WTC11 (cell line): ENCODE results near the gene PIGK. TPM values are rescaled to one million over a fixed set of nuclear protein-coding genes. Genes with fewer than 3 reads are reported as not detected.

ENCODE experiments used
- ATAC-seq: fragments of 200-7000 bp; cut with Tn5 transposase; 2 replicates; pipeline ENCODE4 v1.10.0; 2021; ENCODE audit warnings: mild to moderate bottlenecking, moderate library complexity
- CTCF ChIA-PET: fragments of 300-600 bp; sonication (Branson Sonifier 250); formaldehyde crosslinking; loops from one replicate; lab custom pipeline; 2021; ENCODE audit warnings: antibody characterized with exemption; lab: Charles Lee
- POLR2A ChIA-PET: fragments of 350-600 bp; sonication (Branson Sonifier 250); formaldehyde crosslinking; loops from one replicate; lab custom pipeline; 2021; ENCODE audit warnings: antibody characterized with exemption; lab: Charles Lee
- DNase-seq: peaks from one replicate; pipeline ENCODE4 v3.0.0; 2021; ENCODE audit warnings: low spot score
- H3K27ac Mint-ChIP-seq: 2 replicates; pipeline ENCODE4 v1.8.0; 2021; ENCODE audit warnings: mixed read lengths
- H3K27me3 Mint-ChIP-seq: 2 replicates; pipeline ENCODE4 v1.8.0; 2021; ENCODE audit warnings: low read depth, mild to moderate bottlenecking, moderate library complexity, mixed read lengths
- H3K36me3 Mint-ChIP-seq: 2 replicates; pipeline ENCODE4 v1.8.0; 2021; ENCODE audit warnings: mixed read lengths
- H3K4me1 Mint-ChIP-seq: 2 replicates; pipeline ENCODE4 v1.8.0; 2022; ENCODE audit warnings: mixed read lengths
- H3K4me3 Mint-ChIP-seq: 2 replicates; pipeline ENCODE4 v1.8.0; 2021; ENCODE audit warnings: mild to moderate bottlenecking, moderate library complexity, mixed read lengths
- H3K9me3 Mint-ChIP-seq: 2 replicates; pipeline ENCODE4 v1.8.0; 2021; ENCODE audit warnings: mixed read lengths
- ATF6 ChIP-seq: sonication (generic); formaldehyde crosslinking; IDR thresholded peaks from 2 replicates; pipeline ENCODE4 v1.8.1; 2023; ENCODE audit warnings: mild to moderate bottlenecking, missing genetic modification reagents
- FOXP1 ChIP-seq: sonication (generic); formaldehyde crosslinking; IDR thresholded peaks from 2 replicates; pipeline ENCODE4 v1.8.0; 2022; ENCODE audit warnings: missing genetic modification reagents, mild to moderate bottlenecking, moderate library complexity, borderline replicate concordance
- GTF2I ChIP-seq: fragments of 250-450 bp; sonication (Bioruptor Pico); conservative IDR thresholded peaks from 2 replicates; pipeline ENCODE4 v1.4.0; 2021; ENCODE audit warnings: mild to moderate bottlenecking
- JUN ChIP-seq: sonication (generic); formaldehyde crosslinking; IDR thresholded peaks from 2 replicates; pipeline ENCODE4 v1.8.0; 2023; ENCODE audit warnings: mild to moderate bottlenecking, missing genetic modification reagents
- MAX ChIP-seq: sonication (generic); formaldehyde crosslinking; IDR thresholded peaks from 2 replicates; pipeline ENCODE4 v1.8.0; 2022; ENCODE audit warnings: mild to moderate bottlenecking, missing genetic modification reagents
- NR2C2 ChIP-seq: sonication (generic); formaldehyde crosslinking; IDR thresholded peaks from 2 replicates; pipeline ENCODE4 v1.8.0; 2022; ENCODE audit warnings: mild to moderate bottlenecking, missing genetic modification reagents
- PRDM15 ChIP-seq: sonication (generic); formaldehyde crosslinking; IDR thresholded peaks from 2 replicates; pipeline ENCODE4 v1.8.0; 2022; ENCODE audit warnings: missing genetic modification reagents
- RELA ChIP-seq: sonication (generic); formaldehyde crosslinking; IDR thresholded peaks from 2 replicates; pipeline ENCODE4 v1.8.1; 2022; ENCODE audit warnings: missing genetic modification reagents, mild to moderate bottlenecking, borderline replicate concordance
- RORB ChIP-seq: fragments of 250-450 bp; sonication (Bioruptor Pico); IDR thresholded peaks from 2 replicates; pipeline ENCODE4 v1.9.0; 2021; ENCODE audit warnings: mild to moderate bottlenecking
- SMAD3 ChIP-seq: sonication (generic); formaldehyde crosslinking; IDR thresholded peaks from 2 replicates; pipeline ENCODE4 v1.8.0; 2022; ENCODE audit warnings: missing genetic modification reagents, mild to moderate bottlenecking, borderline replicate concordance
- SMAD4 ChIP-seq: sonication (generic); formaldehyde crosslinking; IDR thresholded peaks from 2 replicates; pipeline ENCODE4 v1.8.0; 2022; ENCODE audit warnings: mild to moderate bottlenecking, missing genetic modification reagents
- SOX15 ChIP-seq: fragments of 250-450 bp; sonication (Bioruptor Pico); IDR thresholded peaks from 2 replicates; pipeline ENCODE4 v1.9.0; 2021; ENCODE audit warnings: mild to moderate bottlenecking
- TEAD1 ChIP-seq: sonication (generic); formaldehyde crosslinking; IDR thresholded peaks from 2 replicates; pipeline ENCODE4 v1.8.0; 2022; ENCODE audit warnings: mild to moderate bottlenecking, missing genetic modification reagents
- ZNF416 ChIP-seq: fragments of 250-450 bp; sonication (Bioruptor Pico); IDR thresholded peaks from 2 replicates; pipeline ENCODE4 v1.9.0; 2021; ENCODE audit warnings: mild to moderate bottlenecking, inconsistent platforms
- total RNA-seq: library from RNA; stranded (reverse); gene quantifications from 3 replicates; pipeline ENCODE4 v1.2.3, GENCODE V29; 2021
- TF ChIP-seq, protein P1 (sequence below): fragments of 250-450 bp; sonication (Bioruptor Pico); IDR thresholded peaks from 2 replicates; pipeline ENCODE4 v1.8.0; 2021; ENCODE audit warnings: mild to moderate bottlenecking
- TF ChIP-seq, protein P2 (sequence below): sonication (generic); formaldehyde crosslinking; conservative IDR thresholded peaks from 2 replicates; pipeline ENCODE4 v1.8.1; 2023; ENCODE audit warnings: mild to moderate bottlenecking, low read depth, missing genetic modification reagents, moderate library complexity
- TF ChIP-seq, protein P3 (sequence below): sonication (generic); formaldehyde crosslinking; IDR thresholded peaks from 2 replicates; pipeline ENCODE4 v1.8.0; 2023; ENCODE audit warnings: missing genetic modification reagents, mild to moderate bottlenecking, borderline replicate concordance
- TF ChIP-seq, protein P4 (sequence below): sonication (generic); formaldehyde crosslinking; IDR thresholded peaks from 2 replicates; pipeline ENCODE4 v1.8.0; 2023; ENCODE audit warnings: mild to moderate bottlenecking, missing genetic modification reagents

Gene PIGK
- total RNA-seq, 1 experiment from 2014 or later = 20.5 TPM

DNA sequence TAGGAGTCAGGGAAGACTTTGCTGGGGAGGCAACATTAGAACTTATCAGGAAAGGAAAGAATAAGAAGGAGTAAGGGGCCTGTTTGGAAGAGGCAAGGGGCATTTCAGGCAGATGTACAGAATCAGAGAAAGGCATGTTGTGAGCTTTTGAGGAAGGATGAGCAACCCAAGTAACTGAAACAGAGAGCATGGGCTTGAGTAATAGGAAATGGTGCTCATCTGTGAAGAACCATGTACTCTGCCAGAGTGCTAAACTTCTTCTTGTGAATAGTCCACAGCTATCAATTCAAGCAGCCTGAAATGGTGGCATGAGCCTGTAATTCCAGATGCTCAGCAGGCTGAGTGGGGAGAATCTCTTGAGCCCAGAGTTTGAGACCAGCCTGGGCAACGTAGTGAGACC is 19.2 kb upstream of the PIGK start:
- peaks cover 14% of the 10 kb centered on the region for H3K9me3 Mint-ChIP-seq
- CTCF ChIA-PET = no interaction called here
- TF ChIP-seq GTF2I (CRISPR knock-in tag) (no peak), FOXP1 (no peak), JUN (CRISPR knock-in tag) (no peak), RORB (CRISPR knock-in tag) (no peak), SMAD4 (CRISPR knock-in tag) (no peak), ZNF416 (CRISPR knock-in tag) (no peak), ATF6 (CRISPR knock-in tag) (no peak)
- TF ChIP-seq, protein P1, sequence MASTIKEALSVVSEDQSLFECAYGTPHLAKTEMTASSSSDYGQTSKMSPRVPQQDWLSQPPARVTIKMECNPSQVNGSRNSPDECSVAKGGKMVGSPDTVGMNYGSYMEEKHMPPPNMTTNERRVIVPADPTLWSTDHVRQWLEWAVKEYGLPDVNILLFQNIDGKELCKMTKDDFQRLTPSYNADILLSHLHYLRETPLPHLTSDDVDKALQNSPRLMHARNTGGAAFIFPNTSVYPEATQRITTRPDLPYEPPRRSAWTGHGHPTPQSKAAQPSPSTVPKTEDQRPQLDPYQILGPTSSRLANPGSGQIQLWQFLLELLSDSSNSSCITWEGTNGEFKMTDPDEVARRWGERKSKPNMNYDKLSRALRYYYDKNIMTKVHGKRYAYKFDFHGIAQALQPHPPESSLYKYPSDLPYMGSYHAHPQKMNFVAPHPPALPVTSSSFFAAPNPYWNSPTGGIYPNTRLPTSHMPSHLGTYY (CRISPR knock-in tag) = no peak
- TF ChIP-seq, protein P2, sequence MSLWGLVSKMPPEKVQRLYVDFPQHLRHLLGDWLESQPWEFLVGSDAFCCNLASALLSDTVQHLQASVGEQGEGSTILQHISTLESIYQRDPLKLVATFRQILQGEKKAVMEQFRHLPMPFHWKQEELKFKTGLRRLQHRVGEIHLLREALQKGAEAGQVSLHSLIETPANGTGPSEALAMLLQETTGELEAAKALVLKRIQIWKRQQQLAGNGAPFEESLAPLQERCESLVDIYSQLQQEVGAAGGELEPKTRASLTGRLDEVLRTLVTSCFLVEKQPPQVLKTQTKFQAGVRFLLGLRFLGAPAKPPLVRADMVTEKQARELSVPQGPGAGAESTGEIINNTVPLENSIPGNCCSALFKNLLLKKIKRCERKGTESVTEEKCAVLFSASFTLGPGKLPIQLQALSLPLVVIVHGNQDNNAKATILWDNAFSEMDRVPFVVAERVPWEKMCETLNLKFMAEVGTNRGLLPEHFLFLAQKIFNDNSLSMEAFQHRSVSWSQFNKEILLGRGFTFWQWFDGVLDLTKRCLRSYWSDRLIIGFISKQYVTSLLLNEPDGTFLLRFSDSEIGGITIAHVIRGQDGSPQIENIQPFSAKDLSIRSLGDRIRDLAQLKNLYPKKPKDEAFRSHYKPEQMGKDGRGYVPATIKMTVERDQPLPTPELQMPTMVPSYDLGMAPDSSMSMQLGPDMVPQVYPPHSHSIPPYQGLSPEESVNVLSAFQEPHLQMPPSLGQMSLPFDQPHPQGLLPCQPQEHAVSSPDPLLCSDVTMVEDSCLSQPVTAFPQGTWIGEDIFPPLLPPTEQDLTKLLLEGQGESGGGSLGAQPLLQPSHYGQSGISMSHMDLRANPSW (CRISPR knock-in tag) = no peak
- TF ChIP-seq, all 79 proteins: peak for 0
- H3K4me1 Mint-ChIP-seq = 0 out of 2 replicates have a peak, but pooled peaks cover 2% of the 10 kb centered on the region
- no peak for ATAC-seq
- POLR2A ChIA-PET = interaction anchor here (0.8 kb wide), 1 partner anchor 19 kb away, joined by 3 read pairs; the partner anchor contains the start of gene PIGK
- no peak overlapping the region for H3K4me3 Mint-ChIP-seq
- peaks cover 7% of the 10 kb centered on the region for H3K36me3 Mint-ChIP-seq
- H3K27me3 Mint-ChIP-seq = no peaks in the 10 kb centered on the region; the same call in 1 of the 2 replicates
- DNase-seq = no peak
- no peak overlapping the region for H3K27ac Mint-ChIP-seq

DNA sequence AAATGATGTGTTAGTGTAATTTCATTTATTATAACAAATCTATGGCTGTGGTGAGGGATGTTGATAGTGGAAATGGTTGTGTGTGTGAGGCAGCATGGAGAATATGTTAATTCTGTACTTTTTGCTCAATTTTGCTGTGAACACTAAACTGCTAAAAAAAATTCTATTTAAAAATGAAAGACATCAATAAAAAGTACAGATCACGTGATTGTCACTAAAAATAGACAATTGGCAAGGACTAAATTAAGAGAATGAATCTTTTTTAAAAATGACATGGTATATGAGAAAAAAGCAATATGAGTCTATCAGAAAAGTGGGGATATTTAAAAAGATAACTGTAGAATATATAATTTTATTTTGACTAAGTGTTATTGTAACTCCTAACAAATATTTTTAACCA is 15.7 kb upstream of the PIGK start:
- Mint-ChIP-seq H3K4me1 (0 out of 2 replicates have a peak, but pooled peaks cover 2% of the 10 kb centered on the region), H3K27ac (no peak overlapping the region), H3K27me3 (no peaks in the 10 kb centered on the region), H3K4me3 (no peak overlapping the region), H3K9me3 (peaks cover 18% of the 10 kb centered on the region), H3K36me3 (peaks cover 7% of the 10 kb centered on the region)
- DNase-seq = no peak
- ATAC-seq = no peak
- ChIA-PET CTCF (no interaction called here), POLR2A (no interaction called here)
- no peak for TF ChIP-seq RELA
- TF ChIP-seq MAX (CRISPR knock-in tag) = no peak
- no peak for TF ChIP-seq PRDM15 (CRISPR knock-in tag)
- no peak for TF ChIP-seq SMAD3 (CRISPR knock-in tag)
- no peak for TF ChIP-seq TEAD1
- TF ChIP-seq, protein P3, sequence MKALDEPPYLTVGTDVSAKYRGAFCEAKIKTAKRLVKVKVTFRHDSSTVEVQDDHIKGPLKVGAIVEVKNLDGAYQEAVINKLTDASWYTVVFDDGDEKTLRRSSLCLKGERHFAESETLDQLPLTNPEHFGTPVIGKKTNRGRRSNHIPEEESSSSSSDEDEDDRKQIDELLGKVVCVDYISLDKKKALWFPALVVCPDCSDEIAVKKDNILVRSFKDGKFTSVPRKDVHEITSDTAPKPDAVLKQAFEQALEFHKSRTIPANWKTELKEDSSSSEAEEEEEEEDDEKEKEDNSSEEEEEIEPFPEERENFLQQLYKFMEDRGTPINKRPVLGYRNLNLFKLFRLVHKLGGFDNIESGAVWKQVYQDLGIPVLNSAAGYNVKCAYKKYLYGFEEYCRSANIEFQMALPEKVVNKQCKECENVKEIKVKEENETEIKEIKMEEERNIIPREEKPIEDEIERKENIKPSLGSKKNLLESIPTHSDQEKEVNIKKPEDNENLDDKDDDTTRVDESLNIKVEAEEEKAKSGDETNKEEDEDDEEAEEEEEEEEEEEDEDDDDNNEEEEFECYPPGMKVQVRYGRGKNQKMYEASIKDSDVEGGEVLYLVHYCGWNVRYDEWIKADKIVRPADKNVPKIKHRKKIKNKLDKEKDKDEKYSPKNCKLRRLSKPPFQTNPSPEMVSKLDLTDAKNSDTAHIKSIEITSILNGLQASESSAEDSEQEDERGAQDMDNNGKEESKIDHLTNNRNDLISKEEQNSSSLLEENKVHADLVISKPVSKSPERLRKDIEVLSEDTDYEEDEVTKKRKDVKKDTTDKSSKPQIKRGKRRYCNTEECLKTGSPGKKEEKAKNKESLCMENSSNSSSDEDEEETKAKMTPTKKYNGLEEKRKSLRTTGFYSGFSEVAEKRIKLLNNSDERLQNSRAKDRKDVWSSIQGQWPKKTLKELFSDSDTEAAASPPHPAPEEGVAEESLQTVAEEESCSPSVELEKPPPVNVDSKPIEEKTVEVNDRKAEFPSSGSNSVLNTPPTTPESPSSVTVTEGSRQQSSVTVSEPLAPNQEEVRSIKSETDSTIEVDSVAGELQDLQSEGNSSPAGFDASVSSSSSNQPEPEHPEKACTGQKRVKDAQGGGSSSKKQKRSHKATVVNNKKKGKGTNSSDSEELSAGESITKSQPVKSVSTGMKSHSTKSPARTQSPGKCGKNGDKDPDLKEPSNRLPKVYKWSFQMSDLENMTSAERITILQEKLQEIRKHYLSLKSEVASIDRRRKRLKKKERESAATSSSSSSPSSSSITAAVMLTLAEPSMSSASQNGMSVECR (CRISPR knock-in tag) = no peak
- no peak for TF ChIP-seq NR2C2 (CRISPR knock-in tag)
- TF ChIP-seq SOX15 = no peak
- TF ChIP-seq, protein P4, sequence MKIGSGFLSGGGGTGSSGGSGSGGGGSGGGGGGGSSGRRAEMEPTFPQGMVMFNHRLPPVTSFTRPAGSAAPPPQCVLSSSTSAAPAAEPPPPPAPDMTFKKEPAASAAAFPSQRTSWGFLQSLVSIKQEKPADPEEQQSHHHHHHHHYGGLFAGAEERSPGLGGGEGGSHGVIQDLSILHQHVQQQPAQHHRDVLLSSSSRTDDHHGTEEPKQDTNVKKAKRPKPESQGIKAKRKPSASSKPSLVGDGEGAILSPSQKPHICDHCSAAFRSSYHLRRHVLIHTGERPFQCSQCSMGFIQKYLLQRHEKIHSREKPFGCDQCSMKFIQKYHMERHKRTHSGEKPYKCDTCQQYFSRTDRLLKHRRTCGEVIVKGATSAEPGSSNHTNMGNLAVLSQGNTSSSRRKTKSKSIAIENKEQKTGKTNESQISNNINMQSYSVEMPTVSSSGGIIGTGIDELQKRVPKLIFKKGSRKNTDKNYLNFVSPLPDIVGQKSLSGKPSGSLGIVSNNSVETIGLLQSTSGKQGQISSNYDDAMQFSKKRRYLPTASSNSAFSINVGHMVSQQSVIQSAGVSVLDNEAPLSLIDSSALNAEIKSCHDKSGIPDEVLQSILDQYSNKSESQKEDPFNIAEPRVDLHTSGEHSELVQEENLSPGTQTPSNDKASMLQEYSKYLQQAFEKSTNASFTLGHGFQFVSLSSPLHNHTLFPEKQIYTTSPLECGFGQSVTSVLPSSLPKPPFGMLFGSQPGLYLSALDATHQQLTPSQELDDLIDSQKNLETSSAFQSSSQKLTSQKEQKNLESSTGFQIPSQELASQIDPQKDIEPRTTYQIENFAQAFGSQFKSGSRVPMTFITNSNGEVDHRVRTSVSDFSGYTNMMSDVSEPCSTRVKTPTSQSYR (CRISPR knock-in tag) = no peak
